EH (cell line): Measurements from ENCODE around the gene ZNRF3.
A peak's percentile ranks its signal among the peaks of the same experiment; 100 is the strongest.

Source experiments
- DNase-seq: peaks from one replicate; pipeline ENCODE4 v3.0.0-alpha.2; 2015; ENCODE audit warnings: low read depth

ZNRF3 gene

GRCh38 chr22:28952857-28953256, 69.5 kb downstream of the ZNRF3 start:
- DNase-seq = peak; percentile 44

- DNase-seq = no peak
Measured at GRCh38 chr22:28953403-28953802, 70.0 kb downstream of the ZNRF3 start.

GRCh38 chr22:28953976-28954880, 70.9 kb downstream of the ZNRF3 start:
- DNase-seq = no peak

GRCh38 chr22:28955817-28956216, 72.4 kb downstream of the ZNRF3 start:
- no peak for DNase-seq

- DNase-seq = no peak
Measured at GRCh38 chr22:28956506-28956905, 73.1 kb downstream of the ZNRF3 start.

- DNase-seq = peak; percentile 12
Measured at GRCh38 chr22:28958611-28959010, 75.2 kb downstream of the ZNRF3 start.

- DNase-seq = no peak
Measured at GRCh38 chr22:28962042-28962554, 78.7 kb downstream of the ZNRF3 start.

- no peak for DNase-seq
Measured at GRCh38 chr22:28963362-28963761, 80.0 kb downstream of the ZNRF3 start.

GRCh38 chr22:28967163-28967665, 83.8 kb downstream of the ZNRF3 start:
- DNase-seq = no peak

- no peak for DNase-seq
Measured at GRCh38 chr22:28967969-28968368, 84.6 kb downstream of the ZNRF3 start.

GRCh38 chr22:28969401-28970168, 86.2 kb downstream of the ZNRF3 start:
- no peak for DNase-seq

- DNase-seq = no peak
Measured at GRCh38 chr22:28973352-28973751, 90.0 kb downstream of the ZNRF3 start.

- no peak for DNase-seq
Measured at GRCh38 chr22:28977060-28977459, 93.7 kb downstream of the ZNRF3 start.

- peak; percentile 27 for DNase-seq
Measured at GRCh38 chr22:28977481-28977971, 94.2 kb downstream of the ZNRF3 start.

- DNase-seq = peak; percentile 37
Measured at GRCh38 chr22:28978158-28978557, 94.8 kb downstream of the ZNRF3 start.

- no peak for DNase-seq
Measured at GRCh38 chr22:28978863-28979796, 95.8 kb downstream of the ZNRF3 start.

- DNase-seq = no peak
Measured at GRCh38 chr22:28980326-28980725, 97.0 kb downstream of the ZNRF3 start.

- no peak for DNase-seq
Measured at GRCh38 chr22:28981818-28982499, 98.6 kb downstream of the ZNRF3 start.

- no peak for DNase-seq
Measured at GRCh38 chr22:28983190-28983589, 99.8 kb downstream of the ZNRF3 start.

- no peak for DNase-seq
Measured at GRCh38 chr22:28983788-28984441, 100.5 kb downstream of the ZNRF3 start.
